ENCODE measurements around the gene TRPV5.
"Not testable (repeated sequence)": the region's sequence is repeated elsewhere in the genome, so short reads cannot be mapped to it uniquely, and the experiment has no call there.

TRPV5 gene

DNA sequence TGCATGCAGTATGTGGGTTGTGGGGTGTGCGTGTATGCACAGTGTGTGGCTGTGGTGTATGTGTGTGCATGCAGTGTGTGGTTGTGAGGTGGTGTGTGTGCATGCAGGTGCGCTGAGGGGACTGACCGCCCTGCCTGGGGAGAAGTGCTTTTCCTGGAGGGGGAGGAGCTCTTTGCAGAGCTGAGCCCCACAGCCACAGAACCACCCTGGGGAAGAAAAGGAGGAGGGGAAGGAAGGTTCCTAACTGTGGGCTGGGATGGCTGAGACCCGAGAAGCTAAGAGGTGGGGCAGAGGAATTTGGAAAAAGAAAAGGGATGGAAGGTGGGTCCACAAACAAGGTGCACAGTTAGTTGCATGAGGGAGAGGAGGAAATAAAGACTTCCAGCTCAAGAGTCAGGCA lies at the start of gene TRPV5:
TSS of gene TRPV5 (minus strand) at position 123 of the 400 bp plus-strand sequence. CDS start 287 bp downstream, outside the sequence.
- DNase-seq: no peak

DNA sequence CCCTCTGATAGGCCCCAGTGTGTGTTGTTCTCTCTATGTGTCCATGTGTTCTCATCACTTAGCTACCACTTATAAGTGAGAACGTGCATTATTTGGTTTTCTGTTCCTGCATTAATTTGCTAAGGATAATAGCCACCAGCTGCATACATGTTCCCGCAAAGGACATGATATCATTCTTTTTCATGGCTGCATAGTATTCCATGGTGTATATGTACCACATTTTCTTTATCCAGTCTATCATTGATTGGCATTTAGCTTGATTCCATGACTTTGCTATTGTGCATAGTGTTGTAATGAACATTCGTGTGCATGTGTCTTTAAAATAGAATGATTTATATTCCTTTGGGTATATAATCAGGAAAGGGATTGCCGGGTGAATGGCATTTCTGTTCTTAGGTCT lies 44.9 kb upstream of the TRPV5 start:
- not testable (repeated sequence) for DNase-seq

GRCh38 chr7:142974626-142975025 lies 41.1 kb upstream of the TRPV5 start:
- DNase-seq: no peak

DNA sequence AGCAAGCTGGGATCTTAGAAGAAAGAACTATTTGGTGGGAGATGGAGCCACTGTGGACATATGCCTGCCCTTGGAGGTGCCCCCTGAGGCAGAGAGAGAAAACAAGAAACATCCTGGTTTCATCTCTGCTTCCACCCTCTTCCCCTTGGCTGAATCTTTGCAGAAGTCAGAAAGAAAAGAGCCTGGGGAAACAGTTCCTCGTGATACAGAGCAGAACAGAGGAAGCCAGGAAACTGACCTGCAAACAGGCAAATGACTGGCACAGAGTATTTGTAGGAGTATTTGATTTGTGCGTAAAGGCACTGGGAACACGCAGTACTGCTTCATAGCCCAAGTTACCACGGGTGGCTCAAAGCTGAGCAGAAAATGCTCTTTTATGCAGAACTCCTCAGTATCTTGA lies 35.6 kb upstream of the TRPV5 start:
- DNase-seq: no peak

- DNase-seq: no peak
Observed at GRCh38 chr7:142968229-142968628, 34.7 kb upstream of the TRPV5 start.

- no peak for DNase-seq
Observed at GRCh38 chr7:142964502-142965246, 31.1 kb upstream of the TRPV5 start.

- DNase-seq: no peak
Observed at GRCh38 chr7:142963993-142964392, 30.4 kb upstream of the TRPV5 start.

DNA sequence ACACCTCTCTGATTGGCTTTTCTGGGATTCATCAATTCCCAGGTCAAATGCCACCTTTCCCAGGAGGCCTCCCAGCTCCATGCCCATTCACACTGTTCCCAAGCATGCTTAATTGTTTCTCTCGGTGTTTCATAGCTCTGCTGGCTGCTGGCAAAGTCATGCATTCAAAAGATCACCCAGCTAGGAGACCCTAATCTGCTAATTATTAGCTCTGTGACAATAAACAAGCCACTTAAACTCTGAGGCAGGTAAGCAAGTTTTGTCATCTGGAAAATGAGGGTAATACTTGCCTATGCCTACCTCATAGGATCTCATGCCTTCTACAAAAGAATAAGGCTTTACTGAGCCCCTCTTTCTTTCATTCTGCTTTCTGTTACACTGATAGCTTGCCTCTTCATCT lies 29.4 kb upstream of the TRPV5 start:
- DNase-seq: no peak

GRCh38 chr7:142961973-142962926 lies 28.7 kb upstream of the TRPV5 start, which contains the start of gene KEL:
Gene KEL (minus strand): TSS chr7:142962363. CDS start chr7:142962206, 157 bp downstream.
- DNase-seq: no peak

GRCh38 chr7:142961595-142961972 lies 28.0 kb upstream of the TRPV5 start:
- DNase-seq: no peak

DNA sequence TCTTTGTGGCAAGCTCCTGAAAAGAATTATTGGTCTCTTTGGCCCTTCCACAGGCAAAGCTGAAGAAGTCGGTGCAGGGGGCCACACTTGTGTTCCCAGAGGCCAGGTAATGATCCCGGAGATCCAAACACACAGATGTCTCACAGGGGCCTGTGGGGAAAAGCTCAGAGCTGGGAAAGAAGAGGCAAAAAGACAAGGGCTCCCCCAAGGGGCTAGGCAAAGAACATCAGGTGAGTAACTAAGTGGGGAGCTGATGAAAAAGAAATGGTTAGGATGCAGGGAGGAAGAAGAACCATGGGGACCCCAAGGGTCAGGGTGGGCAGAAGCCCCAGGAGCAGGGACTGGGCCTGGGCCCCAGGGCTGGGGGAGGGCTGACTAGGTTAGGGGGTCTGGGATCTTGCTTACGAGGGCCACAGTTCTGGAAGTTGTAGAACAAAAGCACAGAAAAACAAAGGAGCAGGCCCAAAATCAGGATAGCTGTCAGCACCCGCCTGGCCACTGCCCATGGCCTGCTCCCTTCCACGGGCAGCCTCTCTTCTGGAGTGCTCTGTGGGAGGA lies 27.5 kb upstream of the TRPV5 start:
- no peak for DNase-seq

GRCh38 chr7:142959202-142959601 lies 25.7 kb upstream of the TRPV5 start:
- no peak for DNase-seq

GRCh38 chr7:142957723-142958122 lies 24.2 kb upstream of the TRPV5 start:
- no peak for DNase-seq

- no peak for DNase-seq
Observed at GRCh38 chr7:142956951-142957623, 23.5 kb upstream of the TRPV5 start.

GRCh38 chr7:142954680-142955268 lies 21.2 kb upstream of the TRPV5 start:
- no peak for DNase-seq

DNA sequence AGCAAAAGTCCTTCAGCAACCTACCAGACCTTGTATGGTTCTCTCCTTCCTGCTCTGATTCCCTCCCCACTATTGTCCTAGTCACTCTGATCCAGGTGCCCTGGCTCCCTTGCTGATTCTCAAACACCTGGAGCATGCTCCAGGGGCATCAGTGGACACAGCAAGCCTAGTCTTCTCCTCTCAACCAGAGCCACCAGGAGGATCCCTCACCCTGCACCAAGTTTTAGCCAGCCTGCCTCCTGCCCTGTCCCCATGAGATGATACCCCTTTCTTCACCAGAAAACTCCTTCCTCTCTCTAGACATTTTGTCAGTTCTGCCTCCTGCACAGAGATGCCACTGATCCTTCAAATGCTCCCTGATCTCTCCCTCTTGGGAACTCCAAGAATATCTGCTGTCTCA lies 16.7 kb upstream of the TRPV5 start:
- no peak for DNase-seq

GRCh38 chr7:142948603-142949002 lies 15.1 kb upstream of the TRPV5 start:
- DNase-seq: no peak

DNA sequence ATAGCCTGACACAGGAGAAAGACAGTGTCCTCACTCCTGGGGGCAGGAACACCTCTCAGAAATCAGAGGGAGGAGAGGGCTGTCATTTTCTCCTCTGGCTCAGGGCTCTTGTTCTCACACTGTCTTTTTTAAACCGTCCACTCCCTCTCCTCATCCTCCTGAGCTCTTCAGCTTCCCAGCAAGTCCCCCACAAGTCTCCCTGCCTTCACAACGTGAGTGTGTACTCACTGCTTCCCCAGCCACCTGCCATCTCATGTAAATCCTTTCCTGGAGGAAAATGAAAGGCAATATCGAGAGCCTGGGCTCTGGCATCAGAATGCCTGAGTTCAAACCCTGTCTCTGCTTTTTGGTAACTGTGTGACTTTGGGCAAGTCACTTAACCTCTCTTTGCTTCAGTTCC lies 11.5 kb upstream of the TRPV5 start:
- DNase-seq: no peak

GRCh38 chr7:142943706-142944268 lies 10.2 kb upstream of the TRPV5 start:
- DNase-seq: no peak

- DNase-seq: no peak
Observed at GRCh38 chr7:142942746-142943145, 9.2 kb upstream of the TRPV5 start.

GRCh38 chr7:142941541-142941940 lies 8.0 kb upstream of the TRPV5 start:
- DNase-seq: no peak
